ENCODE measurements around the gene NR3C1.
"Not testable (repeated sequence)": the region's sequence is repeated elsewhere in the genome, so short reads cannot be mapped to it uniquely, and the experiment has no call there.

NR3C1 gene

GRCh38 chr5:143359869-143360268, 43.6 kb downstream of the NR3C1 start:
- DNase-seq = no peak

- no peak for DNase-seq
Measured at GRCh38 chr5:143356855-143357583, 46.5 kb downstream of the NR3C1 start.

- DNase-seq = no peak
Measured at GRCh38 chr5:143355710-143356109, 47.8 kb downstream of the NR3C1 start.

DNA sequence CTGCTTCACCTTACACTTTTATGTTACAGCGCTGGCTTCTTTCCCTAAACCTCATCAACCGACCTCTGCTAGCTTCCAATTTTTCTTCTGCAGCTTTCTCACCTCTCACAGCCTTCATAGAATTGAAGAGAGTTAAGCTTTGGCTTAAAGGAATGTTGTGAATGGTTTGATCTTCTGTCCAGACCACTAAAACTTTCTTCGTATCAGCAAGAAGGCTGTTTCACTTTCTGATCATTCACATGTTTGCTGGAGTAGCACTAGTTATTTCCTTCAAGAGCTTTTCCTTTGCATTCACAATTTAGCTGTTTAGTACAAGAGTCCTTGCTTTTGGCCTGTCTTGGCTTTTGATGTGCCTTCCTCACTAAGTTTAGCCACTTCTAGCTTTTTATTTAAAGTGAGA, 49.5 kb downstream of the NR3C1 start:
- DNase-seq = no peak

DNA sequence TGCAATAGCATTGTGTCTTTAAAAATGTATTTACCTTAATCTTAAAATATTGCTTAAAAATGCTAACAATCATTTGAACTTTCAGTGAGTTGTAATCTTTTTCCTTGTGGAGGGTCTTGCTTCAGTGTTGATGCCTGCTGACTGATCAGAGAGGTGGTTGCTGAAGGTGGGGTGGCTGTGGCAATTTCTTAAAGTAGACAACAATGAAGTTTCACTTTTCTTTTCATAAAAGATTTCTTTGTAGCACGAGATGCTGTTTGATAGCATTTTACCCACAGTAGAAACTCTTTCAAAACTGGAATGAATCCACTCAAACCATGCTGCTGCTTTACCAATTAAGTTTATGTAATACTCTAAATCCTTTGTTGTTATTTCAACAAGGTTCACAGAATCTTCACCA, 50.8 kb downstream of the NR3C1 start:
- no peak for DNase-seq

DNA sequence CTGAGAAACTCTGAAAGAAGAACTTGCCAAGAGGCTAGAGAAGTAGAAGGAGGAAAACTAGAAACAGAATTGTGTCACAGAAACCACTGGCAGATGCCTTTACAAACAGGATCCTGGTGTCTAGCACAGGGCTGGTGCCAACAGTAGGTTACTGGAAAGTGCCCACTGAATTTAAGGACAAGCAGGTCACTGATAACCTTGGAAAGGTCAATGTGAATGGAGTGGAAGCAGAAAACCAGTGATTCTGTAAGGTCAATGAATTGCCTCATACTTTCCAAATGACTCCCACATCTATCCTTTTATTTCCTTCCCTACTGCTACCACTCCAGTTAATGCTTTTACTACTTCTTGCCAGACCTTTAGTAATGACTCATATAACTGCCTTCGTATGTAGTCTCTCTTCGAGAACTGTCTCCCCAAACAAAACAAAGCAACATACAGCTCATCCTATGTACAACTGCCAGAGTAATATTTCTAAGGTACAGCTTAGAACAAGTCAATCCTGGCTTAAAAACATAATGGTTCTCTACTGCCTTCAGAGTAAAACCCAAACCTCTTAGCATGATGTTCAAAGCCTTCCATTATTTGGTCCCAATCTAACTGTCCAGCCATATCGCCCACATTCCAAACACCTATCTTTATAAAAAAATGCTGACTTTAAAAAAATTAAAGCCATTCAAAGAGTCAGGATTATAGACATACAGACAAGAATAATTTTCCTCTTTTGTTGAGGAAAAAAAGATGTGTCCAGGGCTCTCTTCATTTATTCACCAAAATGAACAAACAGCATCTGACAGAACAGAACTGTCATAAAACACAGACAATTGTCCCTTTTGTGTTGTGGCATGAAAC, 52.5 kb downstream of the NR3C1 start:
- peak; percentile 10 to 21 for DNase-seq

DNA sequence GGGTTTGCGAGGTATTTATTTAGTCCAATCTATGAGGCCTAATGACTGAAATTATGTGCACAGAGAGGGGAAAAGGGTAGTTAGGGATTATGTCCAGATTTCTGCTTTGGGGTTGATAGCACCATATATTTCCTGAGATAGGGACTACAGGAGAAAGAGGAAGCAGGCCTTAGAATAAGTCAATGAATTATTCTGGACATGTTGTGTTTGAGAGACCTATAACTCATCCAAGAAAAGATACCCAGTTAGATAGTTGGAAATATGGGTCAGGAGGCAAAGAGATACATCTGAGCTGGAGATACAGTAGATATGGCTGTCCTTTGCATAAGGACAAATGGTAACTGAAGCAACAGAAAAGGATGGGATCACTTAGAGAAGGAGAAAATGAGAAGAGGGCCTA, 53.1 kb downstream of the NR3C1 start:
- no peak for DNase-seq

GRCh38 chr5:143349177-143349576, 54.3 kb downstream of the NR3C1 start:
- no peak for DNase-seq

- no peak for DNase-seq
Measured at GRCh38 chr5:143347698-143348344, 55.7 kb downstream of the NR3C1 start.

GRCh38 chr5:143347046-143347445, 56.4 kb downstream of the NR3C1 start:
- DNase-seq = no peak

- DNase-seq = no peak
Measured at GRCh38 chr5:143345671-143346440, 57.6 kb downstream of the NR3C1 start.

DNA sequence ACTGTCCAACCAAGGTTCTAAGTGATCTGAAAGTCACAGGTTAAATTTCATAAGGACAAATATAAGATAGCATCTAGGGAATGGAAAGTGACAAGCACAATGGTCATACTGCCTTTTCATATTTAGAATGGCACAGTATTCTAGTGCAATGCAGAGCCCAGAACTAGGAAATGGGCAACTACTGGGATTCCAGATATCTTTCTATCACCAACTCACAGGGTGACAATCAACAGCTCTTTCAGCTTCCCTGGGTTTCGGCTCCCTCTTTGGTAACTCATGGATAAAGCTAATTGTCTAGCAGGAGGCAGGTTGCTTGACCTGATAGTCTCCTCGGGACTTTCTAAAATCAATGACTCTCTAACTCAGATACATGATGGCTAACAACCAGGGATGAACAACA, 60.4 kb downstream of the NR3C1 start:
- DNase-seq = no peak

DNA sequence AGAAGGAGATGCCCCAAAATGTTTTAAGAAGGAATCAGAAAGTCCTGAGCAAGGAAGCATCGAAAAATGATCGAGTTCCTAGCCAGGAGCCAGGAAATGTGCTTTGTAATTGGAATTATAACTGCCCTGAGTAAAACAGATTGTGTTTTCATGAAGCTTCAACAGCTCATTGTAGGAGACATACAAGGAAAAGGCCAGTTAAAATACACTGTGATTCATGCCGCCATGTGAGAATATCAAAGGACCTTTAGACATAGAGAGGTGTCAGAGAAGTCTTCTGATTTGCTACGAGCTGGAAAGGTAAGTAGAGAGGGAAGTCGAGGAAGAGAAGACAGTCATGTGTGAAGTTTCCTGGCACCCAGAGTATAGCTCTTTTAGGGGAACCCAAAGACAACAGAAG, 60.9 kb downstream of the NR3C1 start:
- no peak for DNase-seq

DNA sequence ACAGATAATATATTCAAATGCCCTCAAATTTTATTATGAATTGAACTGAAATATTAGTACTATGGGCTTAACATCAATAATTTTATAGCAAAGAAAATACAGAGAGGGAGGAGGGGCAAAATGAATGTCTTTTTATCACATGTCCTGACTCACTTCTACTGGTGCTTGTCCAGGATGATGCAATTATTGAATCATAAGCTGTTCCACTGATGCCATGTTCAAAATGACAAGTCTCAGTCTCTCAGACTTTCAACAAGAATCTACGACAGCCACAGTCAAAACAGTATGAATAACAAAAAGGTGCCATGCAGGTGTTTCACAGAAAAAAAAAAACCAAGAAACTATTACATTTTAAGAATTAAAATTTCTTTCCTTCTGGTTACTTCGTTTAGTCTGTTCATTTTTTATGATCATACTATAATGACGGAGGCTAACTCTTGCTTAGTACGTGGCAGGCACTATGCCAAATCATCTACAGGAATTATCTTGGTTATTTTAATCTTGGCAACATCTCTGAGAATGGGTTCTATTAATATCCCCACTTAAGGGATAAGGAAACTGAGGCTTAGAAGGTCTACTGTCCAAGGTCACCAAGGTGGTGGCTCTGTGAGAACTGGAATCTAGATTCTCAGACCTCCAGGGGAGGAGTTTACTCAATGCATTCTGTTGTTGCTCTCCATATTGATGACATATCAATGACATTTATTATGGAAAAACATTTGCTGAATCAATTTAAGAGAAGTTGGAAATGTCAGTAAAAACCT, 61.5 kb downstream of the NR3C1 start:
- DNase-seq = no peak

DNA sequence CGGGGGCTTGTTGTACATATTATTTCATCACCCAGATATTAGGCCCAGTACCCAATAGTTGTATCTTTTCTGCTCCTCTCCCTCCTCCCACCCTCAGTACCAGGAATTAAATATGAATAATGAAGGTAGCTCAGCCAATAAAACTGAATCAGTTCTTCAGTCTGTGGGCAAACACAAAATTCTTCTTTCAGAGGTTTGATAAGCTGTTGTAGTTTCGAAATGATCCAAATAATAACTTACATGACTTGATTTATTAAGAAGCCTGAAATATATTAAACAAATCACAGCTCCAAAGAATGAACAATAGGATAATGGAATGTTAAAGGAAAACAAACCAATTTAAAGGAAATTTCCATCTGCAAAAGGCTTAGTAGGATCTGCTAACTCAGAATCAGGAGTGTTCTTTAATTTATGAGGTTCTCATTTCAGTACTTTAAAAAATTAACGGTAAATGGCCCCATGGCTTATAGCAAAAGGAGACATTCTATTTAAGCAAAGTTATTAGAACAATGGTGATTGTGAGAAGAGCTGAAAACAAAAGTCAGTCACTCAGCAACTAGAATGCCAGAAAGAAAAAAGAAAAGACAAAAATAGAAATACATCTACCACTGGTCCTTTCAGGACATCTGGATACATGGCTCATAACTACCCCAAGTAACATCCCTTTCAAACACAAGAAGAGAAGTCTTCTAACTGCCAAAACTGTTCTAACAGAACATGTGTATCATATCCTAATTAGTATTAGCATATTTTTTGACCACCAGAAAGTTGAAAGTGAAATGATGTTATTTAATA, 62.4 kb downstream of the NR3C1 start:
- no peak for DNase-seq

GRCh38 chr5:143338658-143339366, 64.7 kb downstream of the NR3C1 start:
- no peak for DNase-seq

DNA sequence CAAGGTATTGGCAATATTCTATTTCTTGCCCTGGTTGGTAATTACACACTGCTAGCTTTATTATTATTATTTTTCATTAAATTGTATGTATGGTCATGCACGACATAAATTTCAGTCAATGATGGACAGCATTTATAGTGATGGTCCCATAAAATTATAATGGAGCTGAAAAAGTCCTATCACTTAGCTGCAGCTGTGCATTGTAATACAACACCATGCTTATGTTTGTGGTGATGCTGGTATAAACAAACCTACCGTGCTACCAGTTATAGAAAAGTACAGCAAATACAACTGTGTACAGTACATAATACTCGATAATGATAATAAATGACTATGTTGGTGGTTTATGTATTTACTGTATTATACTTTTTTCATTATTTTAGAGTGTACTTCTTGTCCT, 65.5 kb downstream of the NR3C1 start:
- no peak for DNase-seq

DNA sequence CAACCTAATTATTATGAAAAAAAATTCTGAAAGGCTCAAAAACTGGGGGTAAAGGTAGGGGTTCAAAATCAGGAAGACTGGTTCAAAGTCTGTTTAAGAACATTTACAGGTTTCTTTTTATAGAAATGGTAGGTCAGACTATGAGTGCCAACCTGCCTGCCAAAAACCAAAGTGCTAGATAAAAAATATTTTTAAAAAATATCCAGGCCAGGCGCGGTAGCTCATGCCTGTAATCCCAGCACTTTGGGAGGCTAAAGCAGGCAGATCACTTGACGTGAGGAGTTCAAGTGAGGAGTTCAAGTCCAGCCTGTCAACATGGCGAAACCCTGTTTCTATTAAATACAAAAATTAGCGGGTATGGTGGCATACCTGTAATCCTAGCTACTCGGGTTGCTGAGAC, 67.0 kb downstream of the NR3C1 start:
- no peak for DNase-seq

DNA sequence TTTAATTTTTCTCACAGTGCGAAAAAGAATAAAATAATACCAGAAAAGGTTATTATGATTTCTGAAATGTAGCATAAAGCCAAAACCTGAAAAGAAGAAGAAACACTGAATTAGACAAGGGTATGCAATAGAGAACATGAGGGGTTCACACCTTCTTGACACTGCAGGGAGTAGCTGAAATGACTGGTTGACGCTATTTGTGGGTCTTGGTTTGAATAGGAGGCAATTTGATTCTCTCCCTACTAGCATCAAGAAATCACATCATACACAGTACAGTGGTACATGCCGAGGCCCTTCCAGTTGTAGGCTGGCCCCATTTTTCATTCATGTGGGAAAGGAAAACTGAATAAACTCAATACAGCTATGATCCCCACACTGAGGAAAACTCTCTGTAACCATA, 68.6 kb downstream of the NR3C1 start:
- DNase-seq = no peak

GRCh38 chr5:143334380-143334779, 69.1 kb downstream of the NR3C1 start:
- not testable (repeated sequence) for DNase-seq

GRCh38 chr5:143331956-143332355, 71.5 kb downstream of the NR3C1 start:
- no peak for DNase-seq
